Activated gamma-delta T cell treated with Interleukin-2 at 50 U/mL for 16 hours (primary cell): Measurements from ENCODE around the gene OR7G1.

Source experiments
- DNase-seq: peaks from one replicate; pipeline ENCODE4 v3.0.0-alpha.2; 2020

OR7G1 gene

DNA sequence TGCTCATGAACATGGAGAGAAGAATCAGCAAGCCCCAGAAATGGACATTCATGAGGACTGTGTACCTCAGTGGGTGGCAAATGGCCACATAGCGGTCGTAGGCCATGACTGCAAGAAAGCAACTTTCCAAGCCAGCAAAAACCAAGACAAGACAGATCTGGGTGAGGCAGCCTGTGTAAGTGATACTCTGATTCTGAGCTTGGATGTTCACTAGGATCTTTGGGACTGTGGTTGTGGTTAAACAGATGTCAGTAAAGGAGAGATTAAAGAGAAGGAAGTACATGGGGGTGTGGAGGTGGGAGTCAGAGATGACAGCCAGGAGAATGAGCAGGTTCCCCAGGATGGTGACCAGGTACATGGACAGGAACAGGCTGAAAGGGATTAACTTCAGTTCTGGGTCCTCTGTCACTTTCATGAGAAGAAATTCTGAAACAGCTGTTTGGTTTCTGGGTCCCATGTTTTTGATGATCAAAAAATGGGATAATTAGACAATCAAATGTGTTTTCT, at the start of gene OR7G1:
TSS of gene OR7G1 (minus strand) at position 457 of the 507 bp plus-strand sequence. CDS start at position 457, 0 bp downstream.
- no peak for DNase-seq

DNA sequence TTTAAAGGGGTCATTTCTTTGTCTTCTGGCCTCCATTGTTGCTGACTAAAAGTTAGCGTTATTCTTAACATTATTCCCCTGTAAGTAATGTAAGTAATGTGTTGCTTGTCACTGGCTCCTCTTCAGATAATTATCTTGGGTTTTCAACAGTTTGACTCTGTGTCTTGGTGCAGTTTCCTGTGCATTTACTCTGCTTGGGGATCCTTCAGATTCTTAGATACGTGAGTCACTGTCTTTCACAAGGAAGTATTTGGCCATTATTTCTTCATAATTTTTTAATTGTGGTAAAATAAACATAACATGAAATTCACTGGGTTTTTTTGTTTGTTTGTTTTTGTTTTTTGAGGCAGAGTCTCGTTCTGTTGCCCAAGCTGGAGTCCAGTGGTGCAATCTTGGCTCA, 49.7 kb upstream of the OR7G1 start:
- DNase-seq = no peak

GRCh38 chr19:9161427-9161826, 45.9 kb upstream of the OR7G1 start:
- no peak for DNase-seq

- no peak for DNase-seq
These were observed 44.3 kb upstream of the OR7G1 start for GRCh38 chr19:9159891-9160290.

DNA sequence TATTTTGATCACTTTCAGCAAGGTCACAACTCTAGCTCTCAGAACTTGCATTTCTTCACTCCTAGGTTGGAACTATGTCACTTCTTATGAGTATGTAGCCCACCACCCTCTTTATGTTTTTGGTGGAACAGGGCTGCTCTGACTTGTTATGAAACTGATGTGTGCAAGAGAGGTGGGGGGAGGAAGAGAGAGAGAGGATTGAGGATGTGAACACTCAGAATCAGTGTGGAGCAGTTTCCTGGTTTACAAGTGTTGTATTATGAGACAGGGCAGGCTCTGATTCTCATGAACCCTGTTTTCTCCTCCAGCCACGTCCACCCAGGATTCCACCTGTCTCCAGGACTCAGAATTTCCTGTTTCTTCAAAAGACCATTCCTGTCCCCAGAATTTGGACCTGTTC, 40.7 kb upstream of the OR7G1 start:
- no peak for DNase-seq

DNA sequence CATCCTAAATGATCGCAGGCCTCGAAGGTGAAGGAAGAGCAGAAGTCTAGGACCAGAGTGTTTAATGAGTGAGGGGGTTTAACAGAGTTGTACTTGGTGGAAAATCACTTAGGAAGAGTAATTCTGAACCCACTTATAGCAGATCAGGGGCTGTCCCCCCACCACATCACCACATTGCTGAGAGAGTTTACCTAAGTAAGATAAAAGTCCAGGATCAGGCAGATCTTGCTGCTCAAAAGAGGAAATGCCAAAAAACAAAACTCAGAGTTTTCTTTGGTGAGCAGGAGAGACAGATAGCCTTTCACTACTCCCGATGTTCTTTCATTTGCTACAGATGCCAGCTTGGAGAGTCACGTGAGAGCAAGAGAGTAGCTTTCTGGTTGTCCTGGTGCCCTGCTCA, 40.0 kb upstream of the OR7G1 start:
- no peak for DNase-seq

DNA sequence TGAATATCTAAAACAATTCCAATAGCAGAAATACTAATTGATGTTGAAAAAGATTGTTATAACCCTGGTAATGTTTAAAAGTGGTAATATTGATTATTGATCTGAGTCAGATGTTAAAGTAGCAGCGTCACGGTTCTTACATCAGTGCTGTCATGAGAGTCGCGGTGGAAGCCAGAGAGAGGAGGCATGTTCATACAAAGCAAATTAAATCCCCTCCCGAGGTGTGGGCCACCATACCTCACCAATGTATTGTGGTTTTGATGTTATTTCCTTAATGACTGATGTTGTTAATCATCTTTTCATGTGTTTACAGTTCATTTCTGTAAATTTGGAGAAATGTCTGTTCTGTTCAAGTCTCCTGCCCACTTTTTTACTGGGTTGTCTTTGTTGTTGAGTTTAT, 35.8 kb upstream of the OR7G1 start:
- peak; percentile 7 for DNase-seq

DNA sequence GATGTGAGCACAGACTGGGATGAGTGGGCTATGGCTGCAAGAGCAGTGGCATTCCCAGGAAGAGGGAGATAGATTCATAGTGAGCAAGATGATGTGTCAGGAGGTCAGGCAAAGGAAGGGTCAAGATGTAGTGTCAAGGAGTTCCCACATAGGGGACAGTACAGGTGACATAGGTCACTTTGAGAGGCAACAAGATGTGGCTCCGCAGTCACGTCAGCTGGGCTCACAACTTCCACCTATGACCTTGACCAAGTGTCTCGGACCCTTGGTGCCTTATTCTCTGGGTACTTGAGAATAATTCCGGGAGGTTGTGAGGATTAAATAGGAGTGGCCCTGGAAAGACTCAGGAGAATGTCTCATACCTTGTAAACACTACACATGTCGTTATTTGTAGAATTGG, 35.1 kb upstream of the OR7G1 start:
- DNase-seq = no peak

- no peak for DNase-seq
These were observed 34.4 kb upstream of the OR7G1 start for GRCh38 chr19:9149997-9150396.

- DNase-seq = no peak
These were observed 33.1 kb upstream of the OR7G1 start for GRCh38 chr19:9148697-9149096.

DNA sequence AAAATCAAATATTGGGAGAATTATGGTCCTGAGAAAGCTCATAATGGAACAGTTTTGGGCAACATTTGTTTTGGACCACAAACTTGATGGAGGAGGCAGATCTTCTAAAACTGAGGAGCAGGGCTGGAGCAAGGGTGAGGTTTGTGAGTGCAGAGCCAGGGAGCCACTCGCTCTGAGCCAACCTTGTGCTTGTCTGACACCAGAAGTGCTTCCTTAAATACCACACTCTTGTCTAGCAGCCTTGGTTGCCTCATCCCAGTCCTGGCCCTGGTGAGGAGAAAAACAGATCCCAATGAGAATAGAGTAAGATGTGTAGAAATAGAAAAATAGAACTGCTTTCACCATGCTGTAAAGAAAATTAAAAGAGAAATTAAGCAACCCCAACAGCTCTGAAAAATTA, 31.3 kb upstream of the OR7G1 start:
- DNase-seq = no peak

- no peak for DNase-seq
These were observed 29.4 kb upstream of the OR7G1 start for GRCh38 chr19:9144920-9145319.

DNA sequence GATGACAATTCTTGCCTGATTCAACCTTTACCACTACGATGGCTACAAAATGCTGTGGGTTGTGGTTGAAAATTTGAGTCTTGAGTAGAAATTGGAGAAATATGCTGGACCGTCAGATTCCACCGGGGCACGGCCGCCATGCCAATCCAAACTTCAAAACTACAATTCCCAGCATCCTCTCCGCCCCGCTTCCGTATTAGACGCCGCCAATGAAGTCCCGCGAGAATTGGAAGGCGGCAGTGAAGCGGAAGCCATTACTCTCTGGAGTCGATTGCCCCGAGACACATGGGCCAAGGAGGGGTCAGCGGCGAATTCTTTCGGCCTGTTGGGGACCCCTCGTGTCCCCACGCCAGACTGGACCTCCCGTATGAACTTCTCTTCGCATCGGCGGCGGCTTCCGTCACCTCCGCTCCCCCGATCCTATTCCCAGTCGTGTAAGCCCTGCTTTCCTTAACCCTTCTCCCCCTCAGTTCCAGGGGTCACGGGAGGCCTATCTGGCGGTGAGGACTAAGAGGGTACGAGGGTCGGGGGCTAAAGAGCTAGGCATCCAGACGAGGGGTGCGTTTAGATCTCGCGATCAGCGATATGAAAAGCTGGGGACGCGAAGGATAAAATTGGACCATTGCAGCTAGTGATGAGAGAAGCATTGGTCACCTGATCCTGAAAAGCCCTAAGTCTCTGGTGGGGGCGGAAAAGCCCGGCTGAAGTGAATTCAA, 24.8 kb upstream of the OR7G1 start, which contains the start of gene ZNF317:
TSS of gene ZNF317 (plus strand) at position 239 of the 716 bp plus-strand sequence. CDS start 15,620 bp downstream, outside the sequence.
- peak; percentile 89 for DNase-seq

- DNase-seq = no peak
These were observed 24.1 kb upstream of the OR7G1 start for GRCh38 chr19:9139609-9140158.

DNA sequence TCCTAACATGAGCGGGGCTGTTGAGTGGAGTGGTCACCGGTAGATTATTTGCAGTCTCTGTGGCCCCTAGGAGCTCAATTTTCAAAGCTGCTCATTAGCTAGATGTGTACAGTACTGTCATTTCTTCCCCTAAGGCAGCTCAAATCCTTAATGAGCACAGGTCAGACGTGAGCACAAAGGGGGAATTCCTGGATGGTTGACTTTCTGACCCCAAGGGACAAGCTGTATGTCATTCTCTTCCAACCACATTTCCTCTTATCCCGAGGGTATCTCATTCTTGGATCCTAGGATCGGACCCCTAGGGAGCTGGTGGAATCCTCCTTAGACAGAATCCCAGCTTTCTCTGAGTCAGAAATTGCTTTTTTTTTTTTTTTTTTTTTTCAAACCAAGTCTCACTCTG, 16.9 kb upstream of the OR7G1 start:
- no peak for DNase-seq

GRCh38 chr19:9130965-9131364, 15.4 kb upstream of the OR7G1 start:
- DNase-seq = no peak

DNA sequence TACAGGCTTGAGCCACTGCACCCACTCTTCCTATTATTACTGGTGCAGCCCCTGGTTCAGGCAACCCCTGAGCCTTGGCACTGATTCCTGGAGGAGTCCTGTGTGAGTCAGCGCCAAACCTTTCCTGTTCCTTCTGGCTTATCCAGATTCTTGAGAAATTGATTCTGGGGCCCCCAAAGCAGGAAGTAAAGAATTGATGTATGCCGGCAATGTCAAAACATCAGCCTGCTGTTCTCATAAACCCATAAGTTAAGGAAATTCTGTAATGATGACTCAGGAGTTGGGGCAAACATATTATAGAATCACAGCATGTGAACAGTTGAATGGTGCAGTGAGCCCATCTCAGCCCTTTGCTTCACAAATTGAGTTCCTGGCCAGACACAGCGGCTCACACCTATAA, 12.6 kb upstream of the OR7G1 start:
- DNase-seq = no peak

GRCh38 chr19:9126900-9127405, 11.4 kb upstream of the OR7G1 start, which contains the start of gene OR7G3:
Gene OR7G3, minus strand, starts transcription at chr19:9126950. Its CDS starts 0 bp downstream, at chr19:9126950.
- DNase-seq = no peak

DNA sequence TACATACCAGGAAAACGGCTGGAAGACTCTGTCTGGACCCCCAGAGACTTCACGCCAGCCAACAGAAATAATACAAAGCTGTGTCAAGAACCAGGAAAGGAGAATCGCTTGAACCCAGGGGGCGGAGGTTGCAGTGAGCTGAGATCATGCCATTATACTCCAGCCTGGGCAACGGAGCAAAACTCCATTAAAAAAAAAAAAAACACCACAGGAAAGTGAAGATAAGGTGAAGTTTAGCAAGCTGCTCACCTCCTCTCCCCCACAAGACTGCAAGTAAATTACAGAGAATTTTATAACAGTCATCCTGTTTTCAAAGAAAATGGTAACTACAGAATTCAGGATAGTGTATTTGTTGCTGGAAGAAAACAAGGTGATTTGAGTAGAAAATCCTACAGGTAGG, 984 bp upstream of the OR7G1 start:
- no peak for DNase-seq

DNA sequence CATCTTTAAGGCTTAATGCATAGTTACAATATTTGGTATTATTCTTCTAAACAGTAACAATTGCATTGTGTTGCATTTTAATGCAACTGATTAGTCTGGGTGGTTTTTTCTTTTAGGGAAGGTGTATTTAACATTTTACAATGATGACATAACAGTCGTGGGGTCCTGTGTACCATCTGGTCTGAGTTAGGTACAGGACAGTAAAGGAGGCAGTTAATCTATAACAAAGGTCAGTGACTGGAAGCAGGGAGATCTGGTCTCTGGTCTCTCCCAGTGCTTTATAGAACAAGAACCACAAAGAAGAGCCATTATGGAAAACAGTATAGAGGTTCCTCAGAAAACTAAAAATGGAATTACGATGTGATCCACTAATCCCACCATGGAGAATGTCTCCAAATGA, 5.6 kb downstream of the OR7G1 start:
- DNase-seq = no peak

GRCh38 chr19:9107375-9107774, 8.2 kb downstream of the OR7G1 start, which contains the start of gene OR7G2:
Gene OR7G2, minus strand, starts transcription at chr19:9107475. Its CDS starts 4,232 bp downstream, at chr19:9103243.
- no peak for DNase-seq

GRCh38 chr19:9086761-9087160, 28.8 kb downstream of the OR7G1 start, which contains the start of gene OR1M1:
Gene OR1M1, plus strand, starts transcription at chr19:9087061. Its CDS starts 6,184 bp downstream, at chr19:9093245.
- no peak for DNase-seq

DNA sequence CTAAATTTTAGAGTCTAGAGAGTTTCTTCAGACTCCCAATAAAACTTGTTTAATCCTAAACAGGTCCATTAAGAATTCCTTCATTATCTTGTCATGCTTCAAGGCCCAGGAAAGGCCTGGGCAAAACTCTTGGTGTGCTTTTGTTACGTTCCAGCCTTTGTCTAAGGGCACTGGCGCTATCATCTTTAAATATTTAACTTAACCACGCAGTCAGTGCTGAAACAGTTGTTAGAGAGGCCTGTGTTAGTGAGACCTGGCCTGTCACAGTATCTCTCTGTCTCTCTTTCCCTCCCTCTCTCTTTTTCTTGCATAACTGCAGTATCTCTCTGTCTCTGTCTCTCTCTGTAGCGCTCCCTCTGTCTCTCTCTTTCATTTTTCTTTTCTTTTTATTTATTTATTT, 36.9 kb downstream of the OR7G1 start:
- no peak for DNase-seq

GRCh38 chr19:9076901-9077300, 38.7 kb downstream of the OR7G1 start:
- no peak for DNase-seq
